ENCODE results near the gene PNP.

Gene PNP

GRCh38 chr14:20460458-20461224, 8.6 kb upstream of the PNP start:
- TF ChIP-seq REST (IDR thresholded peaks at IDR 0.05; ENCODE audit: insufficient read depth in 1 of 2, low read depth in 2 of 2, low read length in 2 of 2) (no peak), POLR2AphosphoS5 (IDR thresholded peaks at IDR 0.05; ENCODE audit: low read depth, low read length) (no peak), SIN3A (IDR thresholded peaks at IDR 0.05; ENCODE audit: borderline replicate concordance, insufficient read depth, low read length) (no peak), TAF1 (IDR thresholded peaks at IDR 0.05; ENCODE audit: borderline replicate concordance, insufficient read depth, low read length) (no peak), FOXP2 (optimal IDR thresholded peaks at IDR 0.05; ENCODE audit: borderline replicate concordance, extremely low read depth, extremely low read length, insufficient read depth) (no peak)

- TF ChIP-seq REST (IDR thresholded peaks at IDR 0.05; ENCODE audit: insufficient read depth in 1 of 2, low read depth in 2 of 2, low read length in 2 of 2) (no peak), TAF1 (IDR thresholded peaks at IDR 0.05; ENCODE audit: borderline replicate concordance, insufficient read depth, low read length) (no peak), POLR2AphosphoS5 (IDR thresholded peaks at IDR 0.05; ENCODE audit: low read depth, low read length) (peak; percentile 57; the same call in 1 of the 2 replicates), FOXP2 (optimal IDR thresholded peaks at IDR 0.05; ENCODE audit: borderline replicate concordance, extremely low read depth, extremely low read length, insufficient read depth) (no peak), SIN3A (IDR thresholded peaks at IDR 0.05; ENCODE audit: borderline replicate concordance, insufficient read depth, low read length) (no peak)
These were observed 7.7 kb upstream of the PNP start, which contains the start of gene PIP4P1 for GRCh38 chr14:20461225-20462141. Gene PIP4P1, minus strand, starts transcription at chr14:20461434. Its CDS starts 109 bp downstream, at chr14:20461325.

DNA sequence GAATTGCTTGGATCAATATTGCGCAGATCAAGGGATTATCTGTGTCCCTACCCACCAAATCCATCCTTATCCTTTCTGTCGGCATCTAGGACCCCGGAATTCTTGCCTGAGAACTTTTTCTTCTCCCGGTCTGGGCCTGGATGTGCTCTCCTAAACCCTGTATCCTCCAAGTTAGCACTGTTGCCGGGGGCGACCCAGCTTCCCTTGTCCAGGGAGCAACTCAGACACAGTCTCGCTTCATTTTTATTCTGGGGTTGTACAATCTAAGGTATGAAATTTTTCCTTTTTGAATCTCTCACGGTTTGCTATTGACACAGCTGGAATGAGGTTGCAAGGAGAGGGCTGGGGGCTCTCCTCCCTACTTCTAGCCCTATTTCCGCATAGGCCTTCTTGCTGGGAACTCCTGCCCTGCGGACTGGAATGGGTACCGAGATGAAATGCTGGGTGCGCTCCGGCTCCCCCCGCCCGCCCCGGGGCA, 403 bp upstream of the PNP start:
- TF ChIP-seq REST (IDR thresholded peaks at IDR 0.05; ENCODE audit: insufficient read depth in 1 of 2, low read depth in 2 of 2, low read length in 2 of 2) = no peak
- no peak for TF ChIP-seq SIN3A (IDR thresholded peaks at IDR 0.05; ENCODE audit: borderline replicate concordance, insufficient read depth, low read length)

- no peak for TF ChIP-seq SIN3A (IDR thresholded peaks at IDR 0.05; ENCODE audit: borderline replicate concordance, insufficient read depth, low read length)
- TF ChIP-seq REST (IDR thresholded peaks at IDR 0.05; ENCODE audit: insufficient read depth in 1 of 2, low read depth in 2 of 2, low read length in 2 of 2) = no peak
- peak; percentile 32; the same call in 1 of the 2 replicates for TF ChIP-seq TAF1 (IDR thresholded peaks at IDR 0.05; ENCODE audit: borderline replicate concordance, insufficient read depth, low read length)
- TF ChIP-seq POLR2AphosphoS5 (IDR thresholded peaks at IDR 0.05; ENCODE audit: low read depth, low read length) = no peak
These were observed 840 bp downstream of the PNP start for GRCh38 chr14:20469890-20470602.
